COR-L47 (cell line): Measurements from ENCODE around the gene CROCC2.

Experiments used
- DNase-seq: peaks from one replicate; lab custom pipeline; 2025; lab: John Stamatoyannopoulos, UW

Gene CROCC2

DNA sequence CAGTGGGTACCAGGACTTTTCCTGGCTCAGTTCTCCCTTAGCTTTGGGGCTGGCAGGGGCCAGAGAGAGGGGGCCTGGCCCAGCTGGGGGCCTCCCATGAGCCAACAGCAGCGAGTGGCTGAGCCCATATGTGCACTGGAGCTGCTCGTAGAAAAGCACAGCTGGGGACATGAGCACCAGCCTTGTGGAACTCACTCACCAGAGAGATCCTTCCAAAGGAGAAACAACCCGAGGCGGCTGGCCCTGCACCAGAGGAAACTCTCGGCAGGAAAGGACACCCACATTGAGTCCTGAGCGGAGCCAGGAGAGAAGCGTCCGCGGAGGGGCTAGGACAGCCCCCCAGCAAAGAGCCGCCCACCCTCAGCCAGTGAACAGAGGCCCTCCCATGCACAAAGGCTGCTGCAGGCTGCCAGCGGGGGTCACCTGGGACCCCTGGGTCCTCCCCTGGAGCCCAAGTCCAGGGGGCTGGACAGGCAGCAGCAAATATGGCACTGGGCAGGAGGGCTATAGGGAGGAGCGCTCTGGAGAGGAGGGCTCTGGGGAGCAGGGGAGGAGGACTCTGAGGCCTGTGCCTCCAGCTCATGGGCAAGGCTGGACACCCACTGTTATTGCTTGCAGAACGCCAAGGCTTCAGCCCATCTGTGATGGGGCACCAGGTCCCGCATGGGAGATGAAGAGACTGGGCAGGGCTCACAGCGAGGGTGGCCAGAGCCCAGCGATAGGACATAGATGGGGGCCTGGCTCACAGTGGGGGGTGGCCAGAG is 50.2 kb downstream of the CROCC2 start:
- no peak for DNase-seq

DNA sequence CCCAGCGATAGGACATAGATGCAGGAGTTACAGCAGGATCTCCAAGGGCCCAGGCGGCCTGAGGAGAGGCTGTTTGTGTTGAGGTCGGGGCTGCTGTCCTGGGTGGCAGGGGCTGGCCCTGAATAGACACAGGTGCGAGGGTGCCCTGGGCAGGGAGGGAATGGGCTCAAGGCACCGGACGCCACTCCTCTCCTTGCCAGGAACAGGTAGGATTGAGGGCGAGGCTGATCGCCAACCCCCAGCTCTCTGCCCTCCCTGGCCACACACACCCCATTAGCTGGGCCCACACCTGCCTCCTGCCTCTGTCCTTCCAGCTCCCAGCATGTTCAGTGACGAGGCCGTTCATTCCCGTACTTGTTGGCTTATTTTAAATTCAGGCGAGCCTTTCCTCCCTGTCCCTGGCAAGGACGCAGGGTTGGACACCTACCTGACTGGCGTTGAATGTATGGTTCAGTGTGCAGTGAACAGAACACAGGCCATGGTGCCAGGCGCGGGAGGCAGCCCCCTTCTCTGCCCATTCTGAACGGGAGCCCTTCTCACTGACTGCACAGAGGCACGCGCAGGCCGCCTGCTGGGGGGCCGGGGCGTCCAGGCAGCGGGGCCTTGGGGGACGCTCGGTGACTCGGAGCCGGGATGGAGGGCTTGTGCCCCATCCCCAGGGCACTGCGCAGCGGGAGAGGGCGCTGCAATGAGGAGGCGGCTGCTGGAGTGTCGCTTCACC is 51.0 kb downstream of the CROCC2 start:
- DNase-seq, result no peak

GRCh38 chr2:240957656-240958365 is 51.7 kb downstream of the CROCC2 start:
- no peak for DNase-seq

DNA sequence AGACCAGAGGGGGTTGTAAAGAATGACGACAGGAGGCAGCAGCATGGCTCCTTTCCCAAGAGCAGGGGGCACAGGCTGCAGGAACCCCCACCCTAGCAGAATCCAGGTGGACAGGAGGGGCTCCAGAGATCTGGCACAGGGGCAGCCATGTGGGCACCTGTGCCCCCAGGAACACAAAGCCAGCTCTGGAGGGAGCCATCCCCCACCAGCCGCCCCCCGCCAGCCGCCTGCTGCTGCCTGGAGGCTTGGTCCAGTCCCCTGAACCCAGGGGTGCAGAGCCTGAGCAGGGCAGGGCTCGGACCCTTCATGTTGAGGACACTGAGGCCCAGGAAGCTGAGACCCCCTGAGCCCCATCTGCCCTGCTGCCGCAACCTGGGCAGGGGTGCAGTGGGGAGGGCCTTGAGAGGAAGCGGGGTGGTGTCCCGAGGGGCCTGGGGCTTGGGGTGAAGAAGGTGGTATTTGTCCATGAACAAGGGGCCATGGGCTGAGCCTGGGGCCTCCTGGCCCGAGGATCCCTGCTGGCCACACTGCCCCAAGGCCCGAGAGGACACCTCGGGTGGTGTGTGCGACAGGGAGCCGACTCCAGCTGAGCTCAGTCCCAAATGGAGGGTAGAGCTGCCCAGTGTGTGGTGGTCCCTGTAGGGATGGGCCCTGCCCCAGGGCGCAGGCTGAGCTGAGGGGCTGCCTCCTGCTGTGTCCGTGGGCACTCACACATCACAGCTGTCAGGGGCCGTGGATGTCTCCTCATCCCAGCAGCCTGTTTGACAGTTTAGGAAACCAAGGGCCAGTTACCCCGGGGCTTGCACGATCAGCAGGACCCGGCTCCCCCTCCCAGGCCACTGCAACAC is 52.5 kb downstream of the CROCC2 start:
- no peak for DNase-seq

DNA sequence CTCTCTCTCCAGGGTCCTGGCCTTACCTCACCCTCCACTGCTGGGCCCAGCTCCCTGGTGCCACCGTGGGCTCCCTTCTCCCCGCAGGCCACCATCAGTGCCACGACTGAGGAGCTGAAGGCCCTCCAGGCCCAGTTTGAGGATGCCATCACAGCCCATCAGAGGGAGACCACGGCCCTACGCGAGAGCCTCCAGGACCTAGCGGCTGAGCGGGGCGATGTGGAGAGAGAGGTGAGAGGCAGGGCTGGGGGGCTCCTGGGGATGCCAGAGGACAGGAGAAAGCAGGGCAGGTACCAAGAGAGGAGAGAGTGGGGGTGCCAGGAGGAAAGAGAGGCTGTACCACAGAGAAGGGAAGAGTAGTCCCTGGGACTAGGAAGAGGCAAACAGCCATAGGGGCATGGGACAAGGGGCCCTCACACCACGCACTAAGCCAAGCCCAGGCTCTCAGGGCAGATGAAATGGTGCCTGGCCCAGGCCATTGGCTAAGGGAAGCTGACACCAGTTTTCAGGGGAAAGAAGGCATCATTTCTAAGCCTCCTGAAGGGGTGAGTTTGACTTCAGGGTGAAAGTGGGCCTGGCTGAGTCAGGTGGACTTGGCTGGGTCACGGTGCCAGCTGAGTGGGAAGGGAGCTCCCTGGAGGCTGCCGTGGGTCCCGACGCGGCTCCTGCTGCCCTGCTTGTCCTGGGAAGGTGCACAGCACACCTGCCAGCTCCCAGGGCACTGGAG is 53.2 kb downstream of the CROCC2 start:
- DNase-seq, result no peak

DNA sequence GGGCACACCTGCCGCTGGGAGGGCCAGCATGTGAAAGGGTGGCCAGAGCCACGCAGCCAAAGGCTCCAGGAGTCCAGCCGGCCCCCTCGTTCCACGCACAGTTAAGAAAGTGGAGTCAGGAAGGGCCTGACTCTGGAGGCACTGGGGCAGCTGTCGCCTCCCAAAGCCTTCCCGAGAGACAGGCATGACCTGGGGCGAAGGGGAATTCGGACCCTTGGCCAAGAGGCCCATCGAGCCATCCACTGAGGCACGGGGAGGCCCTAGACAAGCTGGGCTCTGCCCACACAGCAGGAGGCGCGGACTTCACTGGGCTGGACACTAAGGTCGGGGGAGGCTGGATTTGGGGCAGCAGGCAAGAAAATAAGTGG is 53.8 kb downstream of the CROCC2 start:
- DNase-seq, result no peak

DNA sequence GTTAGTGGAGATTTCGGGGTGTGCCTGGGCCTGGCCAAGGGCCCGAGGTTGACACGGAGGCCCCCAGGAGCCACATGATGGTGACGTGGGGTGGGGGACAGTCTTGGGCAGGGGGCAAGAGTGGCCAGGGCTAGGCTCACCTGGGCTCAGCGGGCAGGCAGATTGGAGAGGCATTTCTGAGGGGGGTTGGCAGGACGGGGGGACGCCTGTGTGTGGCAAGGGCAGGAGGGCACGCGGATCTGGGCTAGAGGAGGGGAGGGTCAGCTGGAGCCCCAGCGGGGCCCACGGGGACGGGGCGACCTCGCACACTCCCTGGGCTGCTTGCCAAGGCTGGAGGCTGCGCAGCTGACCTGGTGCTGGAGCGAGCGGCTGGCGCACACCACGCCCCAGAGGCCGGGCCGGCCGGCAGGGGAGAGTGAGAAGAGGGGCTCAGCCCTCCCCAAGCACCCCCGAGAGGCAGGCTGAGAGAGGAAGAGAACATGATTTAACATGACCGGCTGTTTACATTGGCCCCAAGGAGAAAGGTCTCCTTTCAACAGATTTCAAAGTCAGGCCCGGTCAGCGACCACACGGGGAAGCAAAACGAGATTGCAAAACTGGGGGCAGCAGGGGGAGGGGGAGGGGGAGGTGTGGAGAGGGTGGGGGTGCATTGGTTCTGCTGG is 54.3 kb downstream of the CROCC2 start:
- DNase-seq, result no peak

DNA sequence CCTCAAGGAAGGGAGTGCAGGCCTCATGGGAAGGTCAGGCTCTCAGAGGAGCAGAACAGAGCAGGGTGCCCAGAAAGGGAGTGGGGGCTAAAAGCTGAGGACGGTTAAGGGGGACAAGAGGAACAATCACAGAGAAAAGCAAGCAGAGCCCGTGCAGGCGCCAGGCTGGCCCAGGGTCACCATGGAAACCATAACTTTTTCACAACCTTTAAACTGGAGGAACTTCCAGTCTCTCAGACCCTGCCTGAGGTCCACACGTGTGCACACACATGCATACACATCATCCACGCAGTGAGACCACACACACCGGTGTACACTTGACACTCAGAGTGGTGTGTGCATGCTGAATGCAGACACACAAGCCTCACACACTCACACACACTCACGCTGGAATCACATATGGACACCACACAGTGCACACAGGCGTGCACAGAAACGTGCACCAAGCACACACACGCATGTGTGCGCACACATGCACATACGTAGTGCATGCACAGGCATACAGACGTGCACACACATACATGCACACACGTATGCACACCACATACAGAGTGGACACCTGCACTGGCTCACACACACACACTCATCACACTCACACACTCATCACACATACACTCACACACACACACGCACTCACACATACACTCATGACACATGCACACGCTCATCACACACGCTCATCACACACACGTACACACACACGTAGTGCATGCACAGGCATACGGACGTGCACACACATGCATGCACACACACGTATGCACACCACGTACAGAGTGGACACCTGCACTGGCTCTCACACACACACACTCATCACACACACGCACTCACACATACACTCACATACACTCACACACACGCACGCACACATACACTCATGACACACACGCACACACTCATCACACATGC is 55.1 kb downstream of the CROCC2 start:
- DNase-seq, result no peak

DNA sequence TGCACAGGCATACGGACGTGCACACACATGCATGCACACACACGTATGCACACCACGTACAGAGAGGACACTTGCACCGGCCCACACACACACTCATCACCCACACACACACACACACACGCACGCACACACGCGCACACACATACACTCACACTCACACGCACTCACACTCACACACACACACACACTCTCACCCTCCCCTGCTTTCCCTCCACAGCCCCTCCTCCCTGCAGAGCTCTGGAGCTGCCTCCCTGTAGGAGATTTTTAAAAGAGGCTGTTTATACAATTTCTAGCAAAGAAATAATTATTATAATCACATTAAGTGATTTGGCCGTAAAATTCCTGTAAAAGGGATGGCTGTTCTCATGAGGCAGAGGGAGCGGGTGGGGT is 55.8 kb downstream of the CROCC2 start:
- no peak for DNase-seq

DNA sequence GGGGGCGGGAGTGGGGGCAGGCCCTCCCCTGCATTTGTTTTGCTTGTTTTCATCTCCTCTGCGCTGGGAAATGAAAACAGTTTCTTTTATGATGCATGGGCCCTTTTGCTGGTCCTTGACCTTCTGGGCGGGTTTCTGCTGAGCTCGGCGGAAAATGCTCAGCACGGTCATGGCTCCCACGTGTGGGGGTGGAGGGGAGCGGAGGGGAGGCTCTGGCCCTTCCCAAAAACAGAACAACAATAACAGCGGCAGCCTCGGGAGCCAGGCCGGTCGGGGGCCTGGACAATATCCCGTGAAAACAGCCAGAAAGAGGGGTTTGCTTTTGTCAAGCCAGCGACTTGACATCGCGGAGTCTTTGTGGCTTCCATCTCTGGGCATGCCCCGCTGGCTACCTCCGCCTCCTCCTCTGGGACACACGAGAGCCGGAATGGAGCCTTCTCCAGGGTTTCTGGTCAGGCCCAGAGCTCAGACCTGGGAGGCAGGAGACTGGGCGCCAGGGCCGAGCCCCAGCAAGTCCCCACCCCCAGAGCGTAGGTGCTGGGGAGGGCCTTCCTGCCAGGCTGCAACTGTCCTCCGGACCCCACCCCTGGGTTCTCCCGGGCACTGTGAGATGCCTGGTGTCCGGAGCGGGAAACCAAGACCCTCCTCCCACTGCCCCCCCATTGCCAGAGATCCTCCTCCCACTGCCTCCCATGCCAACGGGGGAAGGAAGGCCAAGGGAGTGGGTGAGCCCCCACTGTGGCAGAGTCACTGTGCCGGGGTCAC is 56.3 kb downstream of the CROCC2 start:
- DNase-seq, result no peak

GRCh38 chr2:240963065-240963867 is 57.1 kb downstream of the CROCC2 start:
- DNase-seq, result no peak

DNA sequence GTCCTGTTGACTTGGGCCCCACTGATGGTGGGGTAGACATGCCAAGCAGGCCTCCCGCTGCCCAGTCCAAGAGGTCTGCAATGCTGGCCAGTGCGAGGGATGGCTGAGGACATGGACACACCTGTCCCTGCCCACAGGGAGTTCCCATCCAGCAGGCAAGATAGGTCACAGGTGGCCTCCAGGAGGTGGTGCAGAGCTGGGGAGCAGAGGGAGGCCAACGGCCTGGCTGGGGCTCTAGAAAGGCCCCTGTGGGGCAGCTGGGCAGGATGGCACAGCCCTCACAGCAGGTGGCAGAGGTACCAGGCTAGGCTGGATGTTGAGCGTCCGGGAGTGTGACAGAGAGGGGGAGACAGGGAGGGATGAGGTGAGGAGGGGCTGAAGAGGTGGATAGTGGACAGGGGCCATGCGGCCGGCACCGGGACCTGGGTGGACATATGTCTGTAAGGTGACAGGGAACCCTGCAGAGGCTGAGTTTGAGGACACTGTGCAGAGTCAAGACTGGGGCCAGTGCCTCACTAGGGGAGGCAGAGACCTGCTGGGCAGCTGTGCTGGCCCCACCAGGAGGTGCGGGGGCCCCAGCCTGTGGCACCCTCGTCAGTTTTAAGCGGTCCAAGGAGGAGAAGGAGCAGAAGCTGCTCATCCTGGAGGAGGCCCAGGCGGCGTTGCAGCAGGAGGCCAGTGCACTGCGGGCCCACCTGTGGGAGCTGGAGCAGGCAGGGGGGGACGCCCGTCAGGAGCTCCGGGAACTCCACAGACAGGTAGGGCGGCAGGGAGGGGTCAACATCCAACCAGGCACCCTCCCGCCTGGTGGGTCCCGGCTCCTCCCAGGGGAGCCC is 58.0 kb downstream of the CROCC2 start:
- no peak for DNase-seq

GRCh38 chr2:240964704-240965295 is 58.7 kb downstream of the CROCC2 start:
- no peak for DNase-seq

- no peak for DNase-seq
Observed at GRCh38 chr2:240965296-240965904, 59.3 kb downstream of the CROCC2 start.

DNA sequence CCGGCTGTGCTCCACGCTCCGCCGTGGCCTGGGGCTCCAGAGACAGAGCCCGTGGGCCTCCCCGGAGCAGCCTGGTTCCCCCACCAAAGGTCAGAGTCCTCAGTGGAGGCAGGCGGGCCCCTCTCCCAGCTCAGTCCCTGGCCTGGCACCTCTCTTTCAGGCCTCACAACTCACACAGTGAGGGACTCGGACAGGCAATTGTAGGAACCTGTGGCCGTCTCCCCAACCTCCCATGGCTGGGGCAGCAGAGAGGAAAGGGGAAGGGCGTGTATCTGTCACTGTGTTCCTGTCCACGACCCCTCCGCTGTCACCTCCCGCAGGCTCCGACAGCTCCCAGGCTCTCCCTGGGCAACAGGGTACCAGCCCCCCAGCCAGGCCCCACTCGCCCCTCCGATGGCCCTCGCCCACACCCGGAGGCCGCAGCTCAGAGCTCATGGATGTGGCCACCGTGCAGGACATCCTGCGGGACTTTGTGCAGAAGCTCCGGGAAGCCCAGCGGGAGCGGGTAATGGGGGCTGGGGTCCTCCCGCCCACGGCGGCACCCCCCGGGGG is 59.8 kb downstream of the CROCC2 start:
- DNase-seq, result no peak

DNA sequence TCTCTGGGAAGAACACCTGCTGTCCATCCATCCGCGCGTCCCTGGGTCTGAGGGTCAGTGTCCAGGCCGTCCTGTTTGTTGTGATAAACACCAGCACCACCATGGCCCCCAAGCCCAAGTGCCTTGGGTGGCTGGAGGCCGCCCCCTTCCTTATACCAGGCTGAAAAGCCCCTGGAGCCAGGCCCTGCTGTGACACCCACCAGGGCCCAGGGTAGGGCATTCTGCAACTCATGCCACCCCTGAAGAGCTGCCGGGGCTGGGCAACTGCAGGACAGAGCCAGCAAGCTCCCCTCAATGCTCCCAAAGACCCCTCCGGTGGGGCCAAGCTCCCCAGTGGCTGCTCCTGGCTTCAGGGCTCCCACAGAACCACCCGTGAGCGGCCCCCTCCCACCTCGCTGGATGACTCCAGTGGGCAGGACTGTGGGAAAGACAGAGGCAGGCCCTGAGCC is 60.3 kb downstream of the CROCC2 start:
- no peak for DNase-seq
